CD4-positive, CD25-positive, alpha-beta regulatory T cell (primary cell): Measurements from ENCODE around the gene EIF6. TPM values are rescaled to one million over a fixed set of nuclear protein-coding genes. Genes with fewer than 3 reads are reported as not detected.

Experiments used
- ATAC-seq, 2 donors: fragments of 150-1000 bp; cut with Tn5 transposase; one replicate each; pipeline ENCODE4 v1.10.0; 2021; ENCODE audit warnings: low read depth in 2 of 2, moderate number of reproducible peaks in 2 of 2, moderate library complexity in 1 of 2
- DNase-seq, 3 donors: peaks; one replicate each; pipeline versions ENCODE4 v3.0.0 to v3.0.0-alpha.2; 2012 to 2022; ENCODE audit warnings: mixed read lengths in 1 of 3
- H3K27ac ChIP-seq: one replicate; pipeline ENCODE4 v1.7.0; 2013; ENCODE audit warnings: mild to moderate bottlenecking, low read length; ENCODE audit not compliant: insufficient read depth, poor library complexity, severe bottlenecking
- H3K27me3 ChIP-seq: one replicate; pipeline ENCODE4 v1.7.0; 2013; ENCODE audit warnings: low read length; ENCODE audit not compliant: control insufficient read depth, insufficient read depth
- H3K36me3 ChIP-seq: one replicate; pipeline ENCODE4 v1.7.0; 2013; ENCODE audit warnings: mild to moderate bottlenecking, low read length, moderate library complexity; ENCODE audit not compliant: control insufficient read depth, insufficient read depth
- H3K4me1 ChIP-seq: 2 replicates; pipeline ENCODE4 v1.7.0; 2013; ENCODE audit warnings: mild to moderate bottlenecking, low read length; ENCODE audit not compliant: insufficient read depth, control insufficient read depth, poor library complexity, severe bottlenecking
- H3K4me3 ChIP-seq: one replicate; pipeline ENCODE4 v1.7.0; 2013; ENCODE audit warnings: low read depth, mild to moderate bottlenecking, low read length, moderate library complexity
- H3K9me3 ChIP-seq, 2 experiments: 1 replicate in 1 of 2; 2 replicates in 1 of 2; pipeline ENCODE4 v1.7.0; 2013; ENCODE audit warnings: low read length in 2 of 2, mild to moderate bottlenecking in 1 of 2, moderate library complexity in 1 of 2; ENCODE audit not compliant: control insufficient read depth in 2 of 2
- H3K27ac Mint-ChIP-seq, 3 donors: one replicate each; pipeline ENCODE4 v1.8.0; 2020 to 2022; ENCODE audit warnings: mild to moderate bottlenecking in 3 of 3, mixed read lengths in 3 of 3, moderate library complexity in 2 of 3
- H3K27me3 Mint-ChIP-seq: one replicate; pipeline ENCODE4 v1.8.0; 2022; ENCODE audit warnings: mild to moderate bottlenecking, mixed read lengths
- H3K36me3 Mint-ChIP-seq: one replicate; pipeline ENCODE4 v1.8.0; 2020; ENCODE audit warnings: mixed read lengths
- H3K4me1 Mint-ChIP-seq, 4 donors: one replicate each; pipeline ENCODE4 v1.8.0; 2020 to 2022; ENCODE audit warnings: mixed read lengths in 4 of 4, mild to moderate bottlenecking in 1 of 4
- H3K4me3 Mint-ChIP-seq, 4 donors: one replicate each; pipeline ENCODE4 v1.8.0; 2020 to 2022; ENCODE audit warnings: mild to moderate bottlenecking in 4 of 4, mixed read lengths in 4 of 4, moderate library complexity in 3 of 4
- H3K9me3 Mint-ChIP-seq, 7 donors: one replicate each; pipeline ENCODE4 v1.8.0; 2020 to 2022; ENCODE audit warnings: mixed read lengths in 7 of 7, mild to moderate bottlenecking in 3 of 7, moderate library complexity in 2 of 7
- polyA plus RNA-seq, 4 donors: library from polyadenylated mRNA; unstranded; fragments of 300-500 nt; fragmentation: Illumina TruSeq; gene quantifications; one replicate each; pipeline ENCODE4 v1.2.3, GENCODE V29; 2021
- total RNA-seq: library from RNA; stranded (reverse); gene quantifications from one replicate; pipeline ENCODE4 v1.2.3, GENCODE V29; 2022

Gene EIF6
- total and polyA plus RNA-seq, 5 donors from 2014 or later = 52.2 to 203 (median 180) TPM

DNA sequence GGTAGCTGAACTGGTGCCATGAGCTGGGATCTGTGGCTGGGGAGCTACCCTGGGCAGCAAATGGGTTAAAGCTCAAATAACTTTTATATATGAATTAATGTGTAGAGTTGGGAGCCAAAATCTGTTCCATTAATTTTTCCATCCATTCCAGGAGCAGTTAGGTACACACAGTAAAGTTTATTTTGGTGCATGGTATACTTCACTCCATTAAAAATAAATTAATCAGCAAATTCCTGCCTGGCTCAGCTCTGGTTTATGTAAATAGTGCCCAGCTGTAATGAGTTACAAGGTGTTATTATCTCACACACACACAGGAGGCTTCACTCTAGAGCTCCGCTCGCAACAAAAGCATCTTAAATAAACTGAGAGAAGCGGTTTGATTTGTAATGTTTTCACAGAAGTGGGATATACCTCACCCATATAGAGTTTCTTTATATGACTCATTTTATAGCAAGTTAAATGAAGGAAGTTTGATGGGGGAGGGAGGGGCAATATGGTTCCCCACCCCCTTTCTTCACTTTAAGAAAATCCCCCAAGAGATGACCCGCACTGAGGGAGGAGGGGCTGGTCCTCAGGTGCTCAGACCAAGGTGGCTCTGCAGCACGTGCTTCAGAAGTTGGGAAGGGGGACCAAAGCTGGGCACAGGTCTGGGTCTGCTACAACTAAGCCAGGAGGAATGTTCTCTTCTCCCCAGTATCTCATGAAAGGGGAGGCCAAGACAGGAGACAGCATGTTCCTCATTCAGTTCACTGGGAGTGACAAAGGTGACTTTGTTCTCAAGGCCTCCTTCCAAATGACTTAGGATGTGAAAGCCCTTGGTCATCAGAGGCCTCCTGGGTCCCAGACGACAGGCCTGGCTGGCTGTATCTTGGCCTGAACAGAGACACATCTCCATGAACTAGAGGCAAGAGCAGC lies 18.1 kb upstream of the EIF6 start:
- H3K27me3 Mint-ChIP-seq = no peaks in the 10 kb centered on the region
- ATAC-seq (no peak), DNase-seq (peak in 1 of 3 donors; percentile 28)
- no peak overlapping the region for H3K27ac ChIP-seq
- peaks cover 0 to 3% (median 0%) of the 10 kb centered on the region in 7 donors for H3K9me3 Mint-ChIP-seq
- H3K4me1 Mint-ChIP-seq = peaks cover 4 to 15% (median 8%) of the 10 kb centered on the region in 4 donors
- H3K27ac Mint-ChIP-seq = no peak overlapping the region
- H3K4me3 Mint-ChIP-seq = no peak overlapping the region
- no peaks in the 10 kb centered on the region for H3K27me3 ChIP-seq
- H3K4me3 ChIP-seq = no peak overlapping the region
- peaks cover 4% of the 10 kb centered on the region for H3K36me3 Mint-ChIP-seq
- peaks cover 4% of the 10 kb centered on the region for H3K36me3 ChIP-seq
- H3K9me3 ChIP-seq = no peaks in the 10 kb centered on the region
- H3K4me1 ChIP-seq = peaks cover 7% of the 10 kb centered on the region

- ATAC-seq (no peak), DNase-seq (no peak)
- Histone ChIP-seq H3K27me3 (no peaks in the 10 kb centered on the region), H3K4me3 (no peak overlapping the region), H3K4me1 (peaks cover 7% of the 10 kb centered on the region), H3K36me3 (peaks cover 4% of the 10 kb centered on the region), H3K9me3 (no peaks in the 10 kb centered on the region), H3K27ac (no peak overlapping the region)
- Mint-ChIP-seq H3K36me3 (peaks cover 4% of the 10 kb centered on the region), H3K27ac (no peak overlapping the region), H3K4me1 (peaks cover 4 to 15% (median 7%) of the 10 kb centered on the region in 4 donors), H3K4me3 (no peak overlapping the region), H3K9me3 (peaks cover 0 to 3% (median 0%) of the 10 kb centered on the region in 7 donors), H3K27me3 (no peaks in the 10 kb centered on the region)
Measured at GRCh38 chr20:35301426-35301825, 16.9 kb upstream of the EIF6 start.

DNA sequence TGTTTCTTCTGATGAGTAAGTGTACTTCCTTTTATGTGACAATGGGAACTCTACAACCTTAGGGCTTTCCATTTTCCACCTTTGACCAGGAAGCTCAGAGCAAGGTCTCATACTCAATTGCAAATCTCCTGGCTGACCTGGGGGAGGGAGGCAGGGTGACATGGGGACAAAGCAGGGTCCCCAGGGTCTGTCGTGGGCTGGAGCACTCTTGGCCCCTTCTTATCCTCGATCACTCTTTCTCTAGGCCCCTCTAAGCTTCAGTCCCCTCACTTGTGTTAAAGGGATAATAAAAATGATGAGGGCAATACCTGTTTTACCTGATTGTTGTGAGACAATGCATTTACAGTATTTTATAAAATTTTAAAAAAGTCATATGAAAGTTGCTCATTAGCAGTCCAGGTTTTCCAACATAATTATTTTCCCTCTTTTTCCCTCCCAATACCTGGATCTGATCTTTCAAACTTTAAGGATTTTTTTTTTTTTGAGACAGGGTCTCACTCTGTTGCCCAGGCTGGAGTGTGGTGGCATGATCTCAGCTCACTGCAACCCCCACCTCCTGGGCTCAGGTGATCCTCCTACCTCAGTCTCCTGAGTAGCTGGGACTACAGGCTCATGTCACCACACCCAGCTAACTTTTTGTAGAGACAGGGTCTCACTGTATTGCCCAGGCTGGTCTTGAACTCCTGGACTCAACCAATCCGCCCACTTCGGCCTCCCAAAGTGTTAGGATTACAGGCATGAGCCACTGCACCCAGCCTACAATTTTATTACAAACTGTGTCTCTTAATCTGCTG lies 16.1 kb upstream of the EIF6 start:
- peaks cover 4 to 13% (median 7%) of the 10 kb centered on the region in 4 donors for H3K4me1 Mint-ChIP-seq
- H3K36me3 Mint-ChIP-seq = peaks cover 2% of the 10 kb centered on the region
- no peaks in the 10 kb centered on the region for H3K27me3 Mint-ChIP-seq
- H3K27ac Mint-ChIP-seq = peak overlapping the region in 2 of 3 donors; percentile 20 to 86
- Histone ChIP-seq H3K9me3 (no peaks in the 10 kb centered on the region), H3K4me1 (peaks cover 7% of the 10 kb centered on the region), H3K27ac (no peak overlapping the region), H3K4me3 (no peak overlapping the region), H3K27me3 (no peaks in the 10 kb centered on the region), H3K36me3 (no peaks in the 10 kb centered on the region)
- DNase-seq (no peak), ATAC-seq (no peak)
- no peak overlapping the region for H3K4me3 Mint-ChIP-seq
- peaks cover 0 to 3% (median 0%) of the 10 kb centered on the region in 7 donors for H3K9me3 Mint-ChIP-seq

GRCh38 chr20:35299780-35300179 lies 15.2 kb upstream of the EIF6 start:
- H3K36me3 ChIP-seq = no peaks in the 10 kb centered on the region
- Mint-ChIP-seq H3K4me3 (no peak overlapping the region), H3K4me1 (peaks cover 4 to 10% (median 7%) of the 10 kb centered on the region in 4 donors), H3K36me3 (no peaks in the 10 kb centered on the region), H3K27me3 (no peaks in the 10 kb centered on the region), H3K27ac (peak overlapping the region in 2 of 3 donors; percentile 80 to 86), H3K9me3 (peaks cover 0 to 3% (median 0%) of the 10 kb centered on the region in 7 donors)
- no peaks in the 10 kb centered on the region for H3K27me3 ChIP-seq
- no peak overlapping the region for H3K27ac ChIP-seq
- ATAC-seq (no peak), DNase-seq (no peak)
- no peak overlapping the region for H3K4me3 ChIP-seq
- H3K9me3 ChIP-seq = no peaks in the 10 kb centered on the region
- H3K4me1 ChIP-seq = peaks cover 7% of the 10 kb centered on the region

DNA sequence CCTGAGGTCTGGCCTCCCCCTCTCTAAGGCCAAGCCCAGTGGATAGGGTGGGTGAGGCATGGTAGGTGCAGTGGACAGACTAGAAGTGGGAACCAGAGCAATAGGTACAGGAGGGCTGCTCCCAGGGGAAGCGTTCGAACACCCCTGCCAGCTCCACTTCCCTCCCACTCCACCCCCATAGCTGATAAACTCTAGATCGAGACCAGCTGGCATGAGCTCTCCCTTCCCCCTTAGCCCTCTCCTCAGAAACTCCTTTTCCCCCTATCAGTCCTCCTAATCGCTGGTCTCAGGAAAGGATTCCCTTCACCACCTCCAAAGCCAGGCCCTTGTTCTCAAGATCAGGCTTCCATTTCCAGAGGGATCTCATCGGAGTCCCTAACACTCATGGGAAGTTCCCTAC lies 13.7 kb upstream of the EIF6 start:
- H3K4me3 Mint-ChIP-seq = no peak overlapping the region
- no peak for ATAC-seq
- no peak overlapping the region for H3K27ac ChIP-seq
- H3K9me3 Mint-ChIP-seq = peaks cover 0 to 3% (median 0%) of the 10 kb centered on the region in 7 donors
- no peak for DNase-seq
- no peaks in the 10 kb centered on the region for H3K36me3 ChIP-seq
- H3K4me1 Mint-ChIP-seq = peaks cover 0 to 2% (median 0%) of the 10 kb centered on the region in 4 donors
- no peaks in the 10 kb centered on the region for H3K27me3 ChIP-seq
- H3K36me3 Mint-ChIP-seq = no peaks in the 10 kb centered on the region
- peaks cover 5% of the 10 kb centered on the region for H3K27me3 Mint-ChIP-seq
- H3K9me3 ChIP-seq = no peaks in the 10 kb centered on the region
- H3K4me3 ChIP-seq = no peak overlapping the region
- no peaks in the 10 kb centered on the region for H3K4me1 ChIP-seq
- no peak overlapping the region for H3K27ac Mint-ChIP-seq

DNA sequence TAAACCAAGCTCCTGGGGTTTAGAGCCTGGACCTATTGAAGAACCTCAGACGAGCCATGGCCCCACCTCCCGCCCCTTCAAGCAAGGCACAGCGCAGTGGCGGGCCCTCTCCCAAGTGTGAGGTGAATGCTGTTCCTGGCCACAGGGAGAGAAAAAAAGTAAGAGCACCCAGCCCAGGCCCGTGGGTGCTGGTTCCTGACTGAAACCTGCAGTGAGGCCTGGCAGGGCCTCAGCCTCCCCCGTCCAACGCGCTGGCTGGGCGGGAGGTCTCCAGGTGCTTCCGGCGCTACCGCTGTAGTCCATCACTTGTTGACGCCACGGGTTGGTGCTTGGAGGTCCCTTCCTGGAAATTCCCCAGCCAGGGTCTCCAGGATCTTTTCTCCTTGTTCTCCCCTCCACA lies 13.2 kb upstream of the EIF6 start:
- no peaks in the 10 kb centered on the region for H3K36me3 Mint-ChIP-seq
- Histone ChIP-seq H3K36me3 (no peaks in the 10 kb centered on the region), H3K4me3 (no peak overlapping the region), H3K27me3 (no peaks in the 10 kb centered on the region), H3K9me3 (no peaks in the 10 kb centered on the region), H3K4me1 (no peaks in the 10 kb centered on the region), H3K27ac (no peak overlapping the region)
- no peak overlapping the region for H3K4me3 Mint-ChIP-seq
- H3K27me3 Mint-ChIP-seq = peaks cover 6% of the 10 kb centered on the region
- ATAC-seq = no peak
- peaks cover 0 to 2% (median 0%) of the 10 kb centered on the region in 4 donors for H3K4me1 Mint-ChIP-seq
- peaks cover 0 to 3% (median 0%) of the 10 kb centered on the region in 7 donors for H3K9me3 Mint-ChIP-seq
- H3K27ac Mint-ChIP-seq = no peak overlapping the region
- no peak for DNase-seq

DNA sequence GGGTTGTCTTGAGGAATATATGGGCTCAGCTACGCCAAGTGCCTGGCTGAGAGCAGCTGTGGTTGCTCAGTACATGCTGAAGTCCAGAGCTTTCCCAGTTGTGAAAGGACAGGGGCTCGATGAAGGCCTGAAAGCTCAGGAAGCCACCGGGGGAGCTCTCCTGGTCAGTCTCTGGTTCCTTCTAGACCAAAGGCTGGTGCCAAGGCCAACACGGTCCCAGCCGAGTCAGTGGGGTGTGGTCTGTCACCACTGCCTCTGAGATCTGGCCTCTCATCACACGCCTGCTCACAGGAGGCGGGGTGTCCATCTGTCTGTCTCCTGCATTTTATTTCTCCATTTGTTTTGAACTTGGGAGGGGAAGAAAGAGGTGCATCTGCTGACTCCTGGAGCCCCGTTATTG lies 12.6 kb upstream of the EIF6 start:
- no peaks in the 10 kb centered on the region for H3K36me3 ChIP-seq
- no peak overlapping the region for H3K4me3 ChIP-seq
- H3K4me1 ChIP-seq = no peaks in the 10 kb centered on the region
- DNase-seq = no peak
- H3K9me3 Mint-ChIP-seq = peaks cover 0 to 3% (median 0%) of the 10 kb centered on the region in 7 donors
- H3K36me3 Mint-ChIP-seq = no peaks in the 10 kb centered on the region
- peaks cover 0 to 2% (median 0%) of the 10 kb centered on the region in 4 donors for H3K4me1 Mint-ChIP-seq
- H3K27me3 ChIP-seq = no peaks in the 10 kb centered on the region
- ATAC-seq = no peak
- no peaks in the 10 kb centered on the region for H3K9me3 ChIP-seq
- H3K4me3 Mint-ChIP-seq = no peak overlapping the region
- no peak overlapping the region for H3K27ac ChIP-seq
- H3K27me3 Mint-ChIP-seq = peaks cover 6% of the 10 kb centered on the region
- H3K27ac Mint-ChIP-seq = no peak overlapping the region
